H9 (cell line): Measurements from ENCODE around the gene TNKS1BP1. TPM values are rescaled to one million over a fixed set of nuclear protein-coding genes. Genes with fewer than 3 reads are reported as not detected.
A peak's percentile ranks its signal among the peaks of the same experiment; 100 is the strongest.

Source experiments
- DNase-seq: peaks from one replicate; pipeline ENCODE4 v3.0.0-alpha.2; 2017
- H2AFZ ChIP-seq: one replicate; pipeline ENCODE4 v1.6.1; 2013; ENCODE audit warnings: mild to moderate bottlenecking, low read length, control low read depth, moderate library complexity
- H2AK5ac ChIP-seq: 2 replicates; pipeline ENCODE4 v1.6.1; 2013; ENCODE audit warnings: low read length, control low read depth, mixed read lengths; ENCODE audit not compliant: insufficient read length
- H2BK120ac ChIP-seq: one replicate; pipeline ENCODE4 v1.6.1; 2013; ENCODE audit warnings: low read depth, mild to moderate bottlenecking, low read length, control low read depth, inconsistent platforms; ENCODE audit not compliant: poor library complexity, severe bottlenecking
- H2BK12ac ChIP-seq: 2 replicates; pipeline ENCODE4 v1.6.1; 2013; ENCODE audit warnings: low read length, control low read depth, mixed read lengths, low read depth; ENCODE audit not compliant: insufficient read length
- H2BK15ac ChIP-seq: 2 replicates; pipeline ENCODE4 v1.6.1; 2013; ENCODE audit warnings: low read depth, low read length, control low read depth
- H2BK20ac ChIP-seq: one replicate; pipeline ENCODE4 v1.6.1; 2013; ENCODE audit warnings: low read depth, mild to moderate bottlenecking, low read length, control low read depth, inconsistent platforms; ENCODE audit not compliant: poor library complexity, severe bottlenecking
- H2BK5ac ChIP-seq: 2 replicates; pipeline ENCODE4 v1.6.1; 2013; ENCODE audit warnings: low read length, control low read depth, mixed read lengths; ENCODE audit not compliant: insufficient read length
- H3K14ac ChIP-seq: 2 replicates; pipeline ENCODE4 v1.6.1; 2013; ENCODE audit warnings: low read length, control low read depth; ENCODE audit not compliant: insufficient read depth
- H3K18ac ChIP-seq: 2 replicates; pipeline ENCODE4 v1.6.1; 2013; ENCODE audit warnings: low read depth, mild to moderate bottlenecking, mixed read lengths, low read length, control low read depth; ENCODE audit not compliant: insufficient read length
- H3K23ac ChIP-seq: 2 replicates; pipeline ENCODE4 v1.6.1; 2013; ENCODE audit warnings: low read length, control low read depth, mixed read lengths, low read depth; ENCODE audit not compliant: insufficient read length
- H3K23me2 ChIP-seq: 2 replicates; pipeline ENCODE4 v1.6.1; 2013; ENCODE audit warnings: low read depth, mild to moderate bottlenecking, mixed read lengths, low read length, control low read depth; ENCODE audit not compliant: insufficient read length, poor library complexity, severe bottlenecking
- H3K27ac ChIP-seq: 2 replicates; pipeline ENCODE4 v1.5.1; 2013; ENCODE audit warnings: low read length, control low read depth, mixed read lengths, low read depth; ENCODE audit not compliant: insufficient read length
- H3K27me3 ChIP-seq: 2 replicates; pipeline ENCODE4 v1.6.1; 2013; ENCODE audit warnings: low read length, control low read depth, inconsistent platforms; ENCODE audit not compliant: insufficient read depth
- H3K4ac ChIP-seq: 2 replicates; pipeline ENCODE4 v1.6.1; 2013; ENCODE audit warnings: low read depth, mild to moderate bottlenecking, control low read depth, inconsistent platforms, low read length, moderate library complexity
- H3K4me1 ChIP-seq: 2 replicates; pipeline ENCODE4 v1.6.1; 2013; ENCODE audit warnings: low read length, control low read depth, inconsistent platforms; ENCODE audit not compliant: insufficient read depth
- H3K4me2 ChIP-seq: 2 replicates; pipeline ENCODE4 v1.6.1; 2013; ENCODE audit warnings: low read length, control low read depth, mixed read lengths; ENCODE audit not compliant: insufficient read length, insufficient read depth
- H3K56ac ChIP-seq: 2 replicates; pipeline ENCODE4 v1.6.1; 2013; ENCODE audit warnings: low read depth, mild to moderate bottlenecking, mixed read lengths, low read length, control low read depth; ENCODE audit not compliant: insufficient read length
- H3K79me1 ChIP-seq: 2 replicates; pipeline ENCODE4 v1.6.1; 2013; ENCODE audit warnings: low read depth, mild to moderate bottlenecking, moderate library complexity, low read length, control low read depth, inconsistent platforms; ENCODE audit not compliant: insufficient read depth, poor library complexity, severe bottlenecking
- H3K79me2 ChIP-seq: 2 replicates; pipeline ENCODE4 v1.6.1; 2013; ENCODE audit warnings: low read length, control low read depth, inconsistent platforms; ENCODE audit not compliant: insufficient read depth
- H3K9ac ChIP-seq: 2 replicates; pipeline ENCODE4 v1.6.1; 2013; ENCODE audit warnings: low read length, control low read depth, mixed read lengths; ENCODE audit not compliant: insufficient read length; ENCODE audit errors: extremely low read depth
- H3K9me3 ChIP-seq: one replicate; pipeline ENCODE4 v1.6.1; 2013; ENCODE audit warnings: low read depth, low read length, inconsistent platforms; ENCODE audit not compliant: control insufficient read depth
- H3T11ph ChIP-seq: one replicate; pipeline ENCODE4 v1.6.1; 2013; ENCODE audit warnings: mild to moderate bottlenecking, low read length, control low read depth, inconsistent platforms
- H4K20me1 ChIP-seq: one replicate; pipeline ENCODE4 v1.6.1; 2013; ENCODE audit not compliant: control insufficient read depth, insufficient read length, insufficient read depth
- H4K5ac ChIP-seq: 2 replicates; pipeline ENCODE4 v1.6.1; 2013; ENCODE audit warnings: low read depth, mild to moderate bottlenecking, mixed read lengths, low read length, control low read depth; ENCODE audit not compliant: insufficient read length
- H4K8ac ChIP-seq: replicated peaks from 2 replicates; pipeline ENCODE4 v1.6.1; 2013; ENCODE audit warnings: low read length, control low read depth, mixed read lengths, low read depth; ENCODE audit not compliant: insufficient read length
- H4K91ac ChIP-seq: 2 replicates; pipeline ENCODE4 v1.6.1; 2013; ENCODE audit warnings: low read depth, mild to moderate bottlenecking, moderate library complexity, mixed read lengths, low read length, control low read depth; ENCODE audit not compliant: insufficient read length
- H3K27ac Mint-ChIP-seq, 3 experiments: 2 replicates in 2 of 3; 3 replicates in 1 of 3; pipeline ENCODE4 v1.8.0; 2020 to 2021; ENCODE audit warnings: mixed read lengths in 3 of 3, mild to moderate bottlenecking in 1 of 3, moderate library complexity in 1 of 3
- H3K27me3 Mint-ChIP-seq: 2 replicates; pipeline ENCODE4 v1.8.0; 2021; ENCODE audit warnings: low read depth, mild to moderate bottlenecking, moderate library complexity, mixed read lengths
- H3K36me3 Mint-ChIP-seq, 3 experiments: 2 replicates in 2 of 3; 3 replicates in 1 of 3; pipeline ENCODE4 v1.8.0; 2020 to 2021; ENCODE audit warnings: low read depth in 3 of 3, mixed read lengths in 3 of 3; ENCODE audit not compliant: insufficient read depth in 1 of 3
- H3K4me1 Mint-ChIP-seq, 2 experiments: 2 replicates each; pipeline ENCODE4 v1.8.0; 2020; ENCODE audit warnings: mixed read lengths in 2 of 2
- H3K4me3 Mint-ChIP-seq, 2 experiments: 2 replicates in 1 of 2; 3 replicates in 1 of 2; pipeline ENCODE4 v1.8.0; 2020 to 2021; ENCODE audit warnings: mild to moderate bottlenecking in 2 of 2, mixed read lengths in 2 of 2, moderate library complexity in 1 of 2
- H3K9me3 Mint-ChIP-seq, 2 experiments: 2 replicates in 1 of 2; 3 replicates in 1 of 2; pipeline ENCODE4 v1.8.0; 2020; ENCODE audit warnings: mild to moderate bottlenecking in 2 of 2, mixed read lengths in 2 of 2, moderate library complexity in 1 of 2
- CTCF ChIP-seq: fragments of 200-600 bp; sonication (generic); conservative IDR thresholded peaks from 3 replicates; pipeline ENCODE4 v1.8.0; 2021; ENCODE audit warnings: antibody characterized with exemption, mild to moderate bottlenecking
- WGBS: extraction: QIAGEN DNeasy Blood & Tissue Kit; methylation state at CpG from one replicate; pipeline ENCODE4 v1.1.7; 2013; ENCODE audit warnings: missing lambda C conversion rate, low lambda C conversion rate, mixed read lengths; ENCODE audit not compliant: insufficient read length; ENCODE audit errors: extremely low coverage; 5-methylcytosine and 5-hydroxymethylcytosine counted together
- total RNA-seq: library from RNA; stranded (reverse); gene quantifications from 2 replicates; pipeline ENCODE4 v1.2.1, GENCODE V29; 2021

The TNKS1BP1 gene
- total RNA-seq, 1 experiment from 2014 or later, result 130 TPM

- Histone ChIP-seq H3K27ac (no peak overlapping the region), H3K4ac (no peak overlapping the region), H4K8ac (no peak overlapping the region), H3K4me2 (no peak overlapping the region), H3K79me1 (no peaks in the 10 kb centered on the region), H2AK5ac (no peak overlapping the region), H3K9me3 (peaks cover 9% of the 10 kb centered on the region), H4K20me1 (no peaks in the 10 kb centered on the region), H3K23me2 (no peaks in the 10 kb centered on the region), H3K9ac (no peak overlapping the region), H2BK5ac (no peak overlapping the region), H4K5ac (no peak overlapping the region), H2AFZ (peak overlapping the region; percentile 57), H3K4me1 (peaks cover under 1% of the 10 kb centered on the region; the same call in 1 of the 2 replicates), H3K14ac (no peak overlapping the region), H3K27me3 (no peaks in the 10 kb centered on the region), H2BK120ac (no peak overlapping the region), H3K18ac (peak overlapping the region; percentile 58), H2BK12ac (no peak overlapping the region), H3K56ac (no peak overlapping the region), H2BK15ac (no peak overlapping the region), H3T11ph (peak overlapping the region; percentile 37), H3K23ac (no peak overlapping the region), H2BK20ac (no peak overlapping the region), H4K91ac (no peak overlapping the region), H3K79me2 (no peaks in the 10 kb centered on the region)
- Mint-ChIP-seq H3K4me3 (peak overlapping the region in 1 of 2 experiments; percentile 4; a peak in 1 of 5 replicates), H3K4me1 (peaks cover 40 to 43% of the 10 kb centered on the region in 2 experiments), H3K27ac (peak overlapping the region; percentile 64 to 91 (median 89); a peak in 5 of 7 replicates), H3K9me3 (peaks cover 0 to 13% of the 10 kb centered on the region in 2 experiments; a peak in 3 of 5 replicates), H3K36me3 (peaks cover 0 to 3% (median 0%) of the 10 kb centered on the region in 3 experiments; a peak in 4 of 7 replicates), H3K27me3 (peaks cover 11% of the 10 kb centered on the region)
- DNase-seq, result peak; percentile 84
- peak; percentile 90 for TF ChIP-seq CTCF
- WGBS, result no CpG with 5 or more reads among the region's 14 CpGs
Measured at GRCh38 chr11:57277845-57278720, 46.7 kb downstream of the TNKS1BP1 start.
